ENCODE measurements around the gene MALL.

DNA sequence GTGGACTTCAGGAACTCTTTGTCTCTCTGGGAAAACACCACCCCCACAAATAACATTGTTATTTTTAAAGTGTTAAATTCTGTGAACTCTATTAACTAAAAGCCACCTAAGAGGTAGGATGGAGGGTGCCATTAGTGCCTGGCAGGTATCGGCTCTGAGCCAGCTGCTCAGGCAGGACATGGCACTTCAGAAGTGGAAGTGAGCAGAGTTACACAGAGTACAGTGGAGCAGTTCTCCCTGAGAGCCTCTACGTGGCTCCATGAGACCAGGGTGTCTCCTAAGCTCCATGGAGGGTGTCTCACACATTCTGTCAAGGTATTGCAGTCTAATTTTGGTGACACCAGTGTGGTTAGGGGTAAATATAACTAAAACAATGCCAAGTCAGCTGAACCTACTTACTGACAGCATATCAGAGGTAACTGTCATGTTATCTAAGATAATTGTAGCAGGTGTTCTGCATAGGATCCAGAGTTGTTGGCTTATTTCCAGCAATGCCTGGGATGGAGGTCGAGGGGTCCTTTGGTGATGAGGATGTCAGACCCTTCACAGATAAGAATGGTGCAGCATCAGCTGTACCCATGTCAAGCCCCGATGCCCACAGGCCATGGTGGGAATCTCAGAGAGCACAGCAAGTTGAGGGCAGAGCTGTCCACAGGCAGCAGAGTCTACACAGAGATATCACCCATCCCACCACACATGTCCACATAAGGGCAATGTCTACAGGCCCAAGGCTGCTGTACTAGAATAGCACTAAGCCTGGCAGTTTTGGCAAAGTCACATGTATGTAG, 8.6 kb upstream of the MALL start:
- TF ChIP-seq, protein P1, sequence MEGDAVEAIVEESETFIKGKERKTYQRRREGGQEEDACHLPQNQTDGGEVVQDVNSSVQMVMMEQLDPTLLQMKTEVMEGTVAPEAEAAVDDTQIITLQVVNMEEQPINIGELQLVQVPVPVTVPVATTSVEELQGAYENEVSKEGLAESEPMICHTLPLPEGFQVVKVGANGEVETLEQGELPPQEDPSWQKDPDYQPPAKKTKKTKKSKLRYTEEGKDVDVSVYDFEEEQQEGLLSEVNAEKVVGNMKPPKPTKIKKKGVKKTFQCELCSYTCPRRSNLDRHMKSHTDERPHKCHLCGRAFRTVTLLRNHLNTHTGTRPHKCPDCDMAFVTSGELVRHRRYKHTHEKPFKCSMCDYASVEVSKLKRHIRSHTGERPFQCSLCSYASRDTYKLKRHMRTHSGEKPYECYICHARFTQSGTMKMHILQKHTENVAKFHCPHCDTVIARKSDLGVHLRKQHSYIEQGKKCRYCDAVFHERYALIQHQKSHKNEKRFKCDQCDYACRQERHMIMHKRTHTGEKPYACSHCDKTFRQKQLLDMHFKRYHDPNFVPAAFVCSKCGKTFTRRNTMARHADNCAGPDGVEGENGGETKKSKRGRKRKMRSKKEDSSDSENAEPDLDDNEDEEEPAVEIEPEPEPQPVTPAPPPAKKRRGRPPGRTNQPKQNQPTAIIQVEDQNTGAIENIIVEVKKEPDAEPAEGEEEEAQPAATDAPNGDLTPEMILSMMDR (conservative IDR thresholded peaks at IDR 0.05): no peak
- no peak for TF ChIP-seq EZH2 (IDR thresholded peaks at IDR 0.05; ENCODE audit: low read depth)

Measured in PC-9 (cell line).